NCI-H510A (cell line): ENCODE measurements around the gene TMCC2.
"Not testable (repeated sequence)": the region's sequence is repeated elsewhere in the genome, so short reads cannot be mapped to it uniquely, and the experiment has no call there.

ENCODE experiments used
- DNase-seq: peaks from one replicate; lab custom pipeline; 2025; lab: John Stamatoyannopoulos, UW

Gene TMCC2

DNA sequence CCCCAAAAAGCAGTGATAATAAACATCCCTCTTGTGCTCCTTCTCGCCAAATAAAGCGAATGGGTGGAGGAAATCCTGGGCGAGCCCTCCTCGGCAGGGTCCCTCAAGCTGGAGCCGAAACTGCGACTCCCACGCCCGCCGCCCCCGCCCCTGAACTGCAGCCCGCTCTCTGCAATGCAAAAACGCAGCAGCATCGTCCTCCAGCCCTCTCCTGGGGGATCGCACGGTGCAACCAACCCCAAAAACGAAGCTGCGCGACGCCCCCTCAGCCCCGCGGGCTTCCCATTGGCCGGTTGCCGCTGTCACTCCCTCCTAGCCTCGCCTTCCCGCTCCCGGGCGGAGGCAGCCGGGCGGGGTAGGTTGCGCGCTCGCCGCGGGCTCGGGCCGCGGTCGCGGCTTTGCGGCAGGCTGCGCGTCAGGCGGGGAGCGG, at the start of gene TMCC2:
TSS of gene TMCC2 (plus strand) at position 363 of the 430 bp plus-strand sequence. CDS start 619 bp downstream, outside the sequence.
- DNase-seq, result peak; percentile 81

- no peak for DNase-seq
These were observed 47.9 kb upstream of the TMCC2 start for GRCh38 chr1:205179842-205180241.

GRCh38 chr1:205180331-205180730, 47.4 kb upstream of the TMCC2 start:
- DNase-seq, result not testable (repeated sequence)

DNA sequence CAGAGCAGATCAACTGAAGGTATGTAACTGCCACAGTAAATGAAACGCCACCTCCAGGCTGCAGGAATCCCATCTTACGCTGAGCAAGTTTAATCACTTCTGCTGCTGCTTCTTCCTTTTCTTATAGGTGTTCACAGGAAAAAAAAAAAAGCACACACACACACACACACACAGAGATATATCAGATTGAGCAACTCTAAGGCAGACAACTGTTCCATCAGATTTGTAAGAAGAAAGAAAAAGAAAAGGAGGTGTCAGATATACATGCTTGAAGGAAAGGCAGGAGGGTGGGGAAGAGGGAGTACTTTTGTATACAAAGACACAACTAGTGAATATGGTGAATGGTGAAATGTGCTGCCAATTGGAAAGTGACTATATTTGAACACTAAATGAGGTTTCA, 44.8 kb upstream of the TMCC2 start:
- DNase-seq, result no peak

GRCh38 chr1:205183676-205184335, 43.9 kb upstream of the TMCC2 start:
- no peak for DNase-seq

- DNase-seq, result no peak
These were observed 41.6 kb upstream of the TMCC2 start for GRCh38 chr1:205186191-205186590.

DNA sequence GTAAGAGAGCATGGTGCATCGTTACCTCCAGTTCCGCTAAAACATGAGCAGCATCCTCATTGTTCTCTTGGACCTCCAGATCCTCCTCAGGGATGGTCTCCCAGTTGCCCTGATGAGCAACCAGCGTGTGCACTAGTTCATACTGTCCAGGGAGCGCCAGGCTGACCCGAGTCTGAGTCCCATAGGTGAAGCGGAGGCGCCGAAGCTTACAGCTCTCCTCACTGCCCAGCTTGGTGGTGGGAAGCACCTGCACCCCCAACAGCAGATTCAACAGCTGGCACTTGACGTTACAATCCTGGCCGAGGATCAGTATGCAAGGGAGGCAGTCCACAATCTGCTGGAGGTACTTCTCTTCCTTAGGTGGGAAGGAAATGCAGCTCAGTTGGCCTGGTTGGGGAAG, 40.3 kb upstream of the TMCC2 start:
- no peak for DNase-seq

- no peak for DNase-seq
These were observed 39.6 kb upstream of the TMCC2 start for GRCh38 chr1:205188098-205188497.

DNA sequence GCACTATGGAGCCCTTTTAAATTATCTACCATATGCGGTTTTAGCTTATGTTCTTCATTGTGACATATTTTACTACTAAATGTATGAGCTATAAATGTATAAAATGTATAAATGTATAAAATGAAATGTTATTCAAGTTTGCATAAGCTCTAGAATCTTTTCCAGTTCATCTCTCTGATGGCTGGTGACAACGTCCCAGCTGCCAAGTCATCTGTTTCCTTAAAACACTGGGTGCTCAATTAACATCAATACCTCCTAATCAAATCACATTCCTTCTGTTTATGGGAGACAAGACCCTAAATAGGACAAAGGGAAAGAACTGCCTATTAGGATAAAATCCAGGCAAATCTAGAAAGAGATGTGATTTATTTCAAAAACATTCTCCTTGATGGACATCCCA, 39.1 kb upstream of the TMCC2 start:
- DNase-seq, result no peak

- DNase-seq, result no peak
These were observed 38.6 kb upstream of the TMCC2 start for GRCh38 chr1:205189131-205189530.

GRCh38 chr1:205190845-205191577, 36.7 kb upstream of the TMCC2 start:
- no peak for DNase-seq

DNA sequence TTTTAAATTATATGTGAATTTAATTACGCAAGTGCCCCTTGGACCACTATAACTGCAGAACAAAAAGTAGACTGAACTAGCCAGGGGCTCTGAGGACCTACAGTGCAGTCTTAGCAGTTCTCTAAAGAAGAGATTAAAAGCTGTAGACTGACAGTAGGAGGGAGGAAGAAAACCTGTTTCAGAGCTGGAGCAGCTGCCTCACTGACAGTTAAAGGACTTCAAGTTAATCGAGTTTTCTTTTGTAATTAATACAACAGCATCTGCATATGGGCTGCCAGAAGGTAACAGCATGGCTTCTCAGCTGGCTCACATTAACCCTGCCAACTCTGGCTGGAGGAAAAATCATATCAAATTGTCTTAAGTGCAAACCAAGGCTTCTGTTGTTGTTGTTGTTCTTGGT, 36.1 kb upstream of the TMCC2 start:
- no peak for DNase-seq

GRCh38 chr1:205192287-205192686, 35.5 kb upstream of the TMCC2 start:
- no peak for DNase-seq

- DNase-seq, result no peak
These were observed 28.4 kb upstream of the TMCC2 start for GRCh38 chr1:205199090-205199930.

DNA sequence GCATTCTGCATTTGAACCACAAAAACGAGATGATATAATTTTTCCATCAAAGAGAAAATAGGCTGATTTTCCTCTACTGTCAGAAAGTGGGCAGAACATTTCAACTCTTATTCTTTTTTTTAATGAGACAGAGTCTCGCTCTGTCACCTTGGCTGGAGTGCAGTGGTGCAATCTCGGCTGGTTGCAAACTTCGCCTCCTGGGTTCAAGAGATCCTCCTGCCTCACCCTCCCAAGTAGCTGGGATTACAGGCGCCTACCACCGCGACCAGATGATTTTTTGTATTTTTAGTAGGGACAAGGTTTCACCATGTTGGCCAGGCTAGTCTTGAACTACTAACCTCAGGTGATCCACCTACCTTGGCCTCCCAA, 27.8 kb upstream of the TMCC2 start:
- DNase-seq, result no peak

- no peak for DNase-seq
These were observed 23.2 kb upstream of the TMCC2 start for GRCh38 chr1:205204552-205204951.

- DNase-seq, result no peak
These were observed 22.7 kb upstream of the TMCC2 start for GRCh38 chr1:205205055-205205454.

DNA sequence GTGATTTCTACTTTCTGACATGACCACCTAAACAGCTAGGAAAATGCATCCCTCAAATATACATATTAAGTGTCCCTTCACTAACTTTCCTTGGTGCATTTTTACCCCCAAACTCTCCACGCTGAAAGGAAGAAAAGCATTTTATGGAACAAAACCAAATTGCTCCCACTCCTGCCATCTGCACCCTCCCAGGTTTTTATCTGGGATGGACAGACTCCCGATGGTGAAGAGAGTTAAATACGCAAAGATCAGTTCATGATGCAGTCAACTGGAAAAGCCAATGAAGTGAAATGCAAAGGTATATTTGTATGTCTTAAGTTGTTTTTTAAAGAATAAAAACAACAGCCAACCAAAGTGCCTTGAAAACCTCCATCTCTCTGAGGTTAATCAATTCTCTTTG, 18.9 kb upstream of the TMCC2 start:
- DNase-seq, result no peak

DNA sequence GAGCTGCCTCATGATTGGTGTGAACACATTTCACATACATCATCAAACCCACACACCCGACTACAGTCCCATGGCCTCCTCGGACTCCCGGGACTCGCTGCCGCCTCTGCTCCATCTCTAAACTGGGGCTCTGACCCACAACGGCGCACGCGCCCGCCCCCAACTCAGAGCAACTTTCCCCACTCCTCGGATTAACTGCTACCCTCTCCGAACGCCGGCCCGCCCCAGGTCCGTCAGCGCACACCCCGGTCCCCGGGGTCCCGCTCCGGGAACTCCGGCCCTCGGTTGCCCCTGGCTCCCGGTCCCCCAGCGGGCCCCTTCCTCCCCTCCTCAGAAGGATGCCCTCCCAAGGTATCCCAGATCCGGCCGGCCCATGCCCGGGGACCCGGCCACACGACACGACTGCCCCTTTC, 17.0 kb upstream of the TMCC2 start:
- no peak for DNase-seq

- DNase-seq, result peak; percentile 90
These were observed 16.4 kb upstream of the TMCC2 start, which contains the start of gene DSTYK for GRCh38 chr1:205211169-205211838. DSTYK (minus strand) TSS chr1:205211702; CDS start chr1:205211535, 167 bp downstream.

GRCh38 chr1:205211839-205212536, 15.8 kb upstream of the TMCC2 start:
- DNase-seq, result no peak
